H9 (cell line): Measurements from ENCODE around the gene EDIL3. TPM values are rescaled to one million over a fixed set of nuclear protein-coding genes. Genes with fewer than 3 reads are reported as not detected.

Source experiments
- DNase-seq: peaks from one replicate; pipeline ENCODE4 v3.0.0-alpha.2; 2017
- H2AFZ ChIP-seq: one replicate; pipeline ENCODE4 v1.6.1; 2013; ENCODE audit warnings: mild to moderate bottlenecking, low read length, control low read depth, moderate library complexity
- H2AK5ac ChIP-seq: 2 replicates; pipeline ENCODE4 v1.6.1; 2013; ENCODE audit warnings: low read length, control low read depth, mixed read lengths; ENCODE audit not compliant: insufficient read length
- H2BK120ac ChIP-seq: one replicate; pipeline ENCODE4 v1.6.1; 2013; ENCODE audit warnings: low read depth, mild to moderate bottlenecking, low read length, control low read depth, inconsistent platforms; ENCODE audit not compliant: poor library complexity, severe bottlenecking
- H2BK12ac ChIP-seq: 2 replicates; pipeline ENCODE4 v1.6.1; 2013; ENCODE audit warnings: low read length, control low read depth, mixed read lengths, low read depth; ENCODE audit not compliant: insufficient read length
- H2BK15ac ChIP-seq: 2 replicates; pipeline ENCODE4 v1.6.1; 2013; ENCODE audit warnings: low read depth, low read length, control low read depth
- H2BK20ac ChIP-seq: one replicate; pipeline ENCODE4 v1.6.1; 2013; ENCODE audit warnings: low read depth, mild to moderate bottlenecking, low read length, control low read depth, inconsistent platforms; ENCODE audit not compliant: poor library complexity, severe bottlenecking
- H2BK5ac ChIP-seq: 2 replicates; pipeline ENCODE4 v1.6.1; 2013; ENCODE audit warnings: low read length, control low read depth, mixed read lengths; ENCODE audit not compliant: insufficient read length
- H3K14ac ChIP-seq: 2 replicates; pipeline ENCODE4 v1.6.1; 2013; ENCODE audit warnings: low read length, control low read depth; ENCODE audit not compliant: insufficient read depth
- H3K18ac ChIP-seq: 2 replicates; pipeline ENCODE4 v1.6.1; 2013; ENCODE audit warnings: low read depth, mild to moderate bottlenecking, mixed read lengths, low read length, control low read depth; ENCODE audit not compliant: insufficient read length
- H3K23ac ChIP-seq: 2 replicates; pipeline ENCODE4 v1.6.1; 2013; ENCODE audit warnings: low read length, control low read depth, mixed read lengths, low read depth; ENCODE audit not compliant: insufficient read length
- H3K23me2 ChIP-seq: 2 replicates; pipeline ENCODE4 v1.6.1; 2013; ENCODE audit warnings: low read depth, mild to moderate bottlenecking, mixed read lengths, low read length, control low read depth; ENCODE audit not compliant: insufficient read length, poor library complexity, severe bottlenecking
- H3K27ac ChIP-seq: 2 replicates; pipeline ENCODE4 v1.5.1; 2013; ENCODE audit warnings: low read length, control low read depth, mixed read lengths, low read depth; ENCODE audit not compliant: insufficient read length
- H3K27me3 ChIP-seq: 2 replicates; pipeline ENCODE4 v1.6.1; 2013; ENCODE audit warnings: low read length, control low read depth, inconsistent platforms; ENCODE audit not compliant: insufficient read depth
- H3K4ac ChIP-seq: 2 replicates; pipeline ENCODE4 v1.6.1; 2013; ENCODE audit warnings: low read depth, mild to moderate bottlenecking, control low read depth, inconsistent platforms, low read length, moderate library complexity
- H3K4me1 ChIP-seq: 2 replicates; pipeline ENCODE4 v1.6.1; 2013; ENCODE audit warnings: low read length, control low read depth, inconsistent platforms; ENCODE audit not compliant: insufficient read depth
- H3K4me2 ChIP-seq: 2 replicates; pipeline ENCODE4 v1.6.1; 2013; ENCODE audit warnings: low read length, control low read depth, mixed read lengths; ENCODE audit not compliant: insufficient read length, insufficient read depth
- H3K56ac ChIP-seq: 2 replicates; pipeline ENCODE4 v1.6.1; 2013; ENCODE audit warnings: low read depth, mild to moderate bottlenecking, mixed read lengths, low read length, control low read depth; ENCODE audit not compliant: insufficient read length
- H3K79me1 ChIP-seq: 2 replicates; pipeline ENCODE4 v1.6.1; 2013; ENCODE audit warnings: low read depth, mild to moderate bottlenecking, moderate library complexity, low read length, control low read depth, inconsistent platforms; ENCODE audit not compliant: insufficient read depth, poor library complexity, severe bottlenecking
- H3K79me2 ChIP-seq: 2 replicates; pipeline ENCODE4 v1.6.1; 2013; ENCODE audit warnings: low read length, control low read depth, inconsistent platforms; ENCODE audit not compliant: insufficient read depth
- H3K9ac ChIP-seq: 2 replicates; pipeline ENCODE4 v1.6.1; 2013; ENCODE audit warnings: low read length, control low read depth, mixed read lengths; ENCODE audit not compliant: insufficient read length; ENCODE audit errors: extremely low read depth
- H3K9me3 ChIP-seq: one replicate; pipeline ENCODE4 v1.6.1; 2013; ENCODE audit warnings: low read depth, low read length, inconsistent platforms; ENCODE audit not compliant: control insufficient read depth
- H3T11ph ChIP-seq: one replicate; pipeline ENCODE4 v1.6.1; 2013; ENCODE audit warnings: mild to moderate bottlenecking, low read length, control low read depth, inconsistent platforms
- H4K20me1 ChIP-seq: one replicate; pipeline ENCODE4 v1.6.1; 2013; ENCODE audit not compliant: control insufficient read depth, insufficient read length, insufficient read depth
- H4K5ac ChIP-seq: 2 replicates; pipeline ENCODE4 v1.6.1; 2013; ENCODE audit warnings: low read depth, mild to moderate bottlenecking, mixed read lengths, low read length, control low read depth; ENCODE audit not compliant: insufficient read length
- H4K8ac ChIP-seq: replicated peaks from 2 replicates; pipeline ENCODE4 v1.6.1; 2013; ENCODE audit warnings: low read length, control low read depth, mixed read lengths, low read depth; ENCODE audit not compliant: insufficient read length
- H4K91ac ChIP-seq: 2 replicates; pipeline ENCODE4 v1.6.1; 2013; ENCODE audit warnings: low read depth, mild to moderate bottlenecking, moderate library complexity, mixed read lengths, low read length, control low read depth; ENCODE audit not compliant: insufficient read length
- H3K27ac Mint-ChIP-seq, 3 experiments: 2 replicates in 2 of 3; 3 replicates in 1 of 3; pipeline ENCODE4 v1.8.0; 2020 to 2021; ENCODE audit warnings: mixed read lengths in 3 of 3, mild to moderate bottlenecking in 1 of 3, moderate library complexity in 1 of 3
- H3K27me3 Mint-ChIP-seq: 2 replicates; pipeline ENCODE4 v1.8.0; 2021; ENCODE audit warnings: low read depth, mild to moderate bottlenecking, moderate library complexity, mixed read lengths
- H3K36me3 Mint-ChIP-seq, 3 experiments: 2 replicates in 2 of 3; 3 replicates in 1 of 3; pipeline ENCODE4 v1.8.0; 2020 to 2021; ENCODE audit warnings: low read depth in 3 of 3, mixed read lengths in 3 of 3; ENCODE audit not compliant: insufficient read depth in 1 of 3
- H3K4me1 Mint-ChIP-seq, 2 experiments: 2 replicates each; pipeline ENCODE4 v1.8.0; 2020; ENCODE audit warnings: mixed read lengths in 2 of 2
- H3K4me3 Mint-ChIP-seq, 2 experiments: 2 replicates in 1 of 2; 3 replicates in 1 of 2; pipeline ENCODE4 v1.8.0; 2020 to 2021; ENCODE audit warnings: mild to moderate bottlenecking in 2 of 2, mixed read lengths in 2 of 2, moderate library complexity in 1 of 2
- H3K9me3 Mint-ChIP-seq, 2 experiments: 2 replicates in 1 of 2; 3 replicates in 1 of 2; pipeline ENCODE4 v1.8.0; 2020; ENCODE audit warnings: mild to moderate bottlenecking in 2 of 2, mixed read lengths in 2 of 2, moderate library complexity in 1 of 2
- CTCF ChIP-seq: fragments of 200-600 bp; sonication (generic); conservative IDR thresholded peaks from 3 replicates; pipeline ENCODE4 v1.8.0; 2021; ENCODE audit warnings: antibody characterized with exemption, mild to moderate bottlenecking
- total RNA-seq: library from RNA; stranded (reverse); gene quantifications from 2 replicates; pipeline ENCODE4 v1.2.1, GENCODE V29; 2021

EDIL3 gene
- total RNA-seq, 1 experiment from 2014 or later: 61.9 TPM

GRCh38 chr5:84255315-84255714 is 129.4 kb downstream of the EDIL3 start:
- no peaks in the 10 kb centered on the region for H3K4me1 Mint-ChIP-seq
- Histone ChIP-seq H3K27ac (no peak overlapping the region), H2BK120ac (no peak overlapping the region), H4K5ac (no peak overlapping the region), H2BK12ac (no peak overlapping the region), H2BK20ac (no peak overlapping the region), H3K79me1 (no peaks in the 10 kb centered on the region), H3K23ac (no peak overlapping the region), H3T11ph (no peak overlapping the region), H2BK5ac (no peak overlapping the region), H3K27me3 (no peaks in the 10 kb centered on the region), H3K14ac (no peak overlapping the region), H3K56ac (no peak overlapping the region), H4K91ac (no peak overlapping the region), H3K23me2 (no peaks in the 10 kb centered on the region), H3K4me1 (peaks cover 2% of the 10 kb centered on the region; the same call in 1 of the 2 replicates), H2BK15ac (no peak overlapping the region), H3K18ac (no peak overlapping the region), H4K20me1 (no peaks in the 10 kb centered on the region), H2AK5ac (no peak overlapping the region), H4K8ac (no peak overlapping the region), H3K9ac (no peak overlapping the region), H3K4ac (no peak overlapping the region), H3K9me3 (no peaks in the 10 kb centered on the region), H2AFZ (no peak overlapping the region), H3K79me2 (no peaks in the 10 kb centered on the region), H3K4me2 (no peak overlapping the region)
- no peaks in the 10 kb centered on the region for H3K27me3 Mint-ChIP-seq
- DNase-seq: no peak
- no peak overlapping the region for H3K27ac Mint-ChIP-seq
- H3K36me3 Mint-ChIP-seq: no peaks in the 10 kb centered on the region
- no peaks in the 10 kb centered on the region for H3K9me3 Mint-ChIP-seq
- H3K4me3 Mint-ChIP-seq: no peak overlapping the region
- peak; percentile 47; the same call in 2 of the 3 replicates for TF ChIP-seq CTCF
